ENCODE results near the gene CANT1. TPM values are rescaled to one million over a fixed set of nuclear protein-coding genes. Genes with fewer than 3 reads are reported as not detected.

CANT1 gene
- total RNA-seq, 1 experiment from 2014 or later = 34.1 TPM

DNA sequence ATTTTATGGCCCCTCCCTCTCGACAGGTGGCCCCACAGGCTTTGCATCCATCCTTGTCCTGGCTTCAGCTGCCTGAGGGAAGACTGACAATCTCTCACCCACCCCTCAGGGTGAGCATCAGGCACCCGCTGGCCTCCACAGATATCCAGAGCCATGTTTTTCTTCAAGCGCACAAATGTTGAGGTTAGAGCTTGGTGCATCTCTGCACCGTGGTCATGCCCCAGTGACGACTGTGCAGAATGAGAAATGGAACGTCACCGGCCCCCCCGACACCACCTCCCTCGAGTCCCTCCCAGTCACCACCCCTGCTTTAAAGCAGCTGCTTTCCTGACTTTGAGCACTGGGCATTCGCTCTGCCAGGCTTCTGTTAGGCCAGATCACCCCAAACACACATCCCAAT, 64.6 kb downstream of the CANT1 start:
- Mint-ChIP-seq H3K9me3 (peaks cover 2% of the 10 kb centered on the region), H3K27me3 (ENCODE audit: low read depth) (no peaks in the 10 kb centered on the region), H3K4me1 (no peaks in the 10 kb centered on the region), H3K36me3 (peaks cover 2% of the 10 kb centered on the region; the same call in 1 of the 2 replicates), H3K27ac (no peak overlapping the region), H3K4me3 (no peak overlapping the region)
- ATAC-seq = no peak
- DNase-seq (ENCODE audit: low spot score) = no peak
- ChIA-PET POLR2A (no interaction called here), CTCF (interaction anchor here (0.6 to 1.3 kb wide), 3 partner anchors 26 to 263 kb away, joined by 3 to 4 read pairs (median 3); no protein-coding TSS in a partner anchor)
- TF ChIP-seq ATF6 (CRISPR knock-in tag; IDR thresholded peaks at IDR 0.05) (no peak), ZNF416 (CRISPR knock-in tag; IDR thresholded peaks at IDR 0.05) (no peak), ZSCAN18 (CRISPR knock-in tag; IDR thresholded peaks at IDR 0.05) (no peak), SOX15 (CRISPR knock-in tag; IDR thresholded peaks at IDR 0.05) (no peak), AFF4 (CRISPR knock-in tag; IDR thresholded peaks at IDR 0.05; ENCODE audit: borderline replicate concordance) (no peak), CREB1 (CRISPR knock-in tag; IDR thresholded peaks at IDR 0.05) (no peak), ZNF317 (CRISPR knock-in tag; IDR thresholded peaks at IDR 0.05; ENCODE audit: borderline replicate concordance, low read depth) (no peak), NFE2L1 (CRISPR knock-in tag; IDR thresholded peaks at IDR 0.05) (no peak), ZNF512 (CRISPR knock-in tag; IDR thresholded peaks at IDR 0.05; ENCODE audit: borderline replicate concordance) (no peak)
- TF ChIP-seq, protein P1, sequence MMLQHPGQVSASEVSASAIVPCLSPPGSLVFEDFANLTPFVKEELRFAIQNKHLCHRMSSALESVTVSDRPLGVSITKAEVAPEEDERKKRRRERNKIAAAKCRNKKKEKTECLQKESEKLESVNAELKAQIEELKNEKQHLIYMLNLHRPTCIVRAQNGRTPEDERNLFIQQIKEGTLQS (CRISPR knock-in tag; conservative IDR thresholded peaks at IDR 0.05) = no peak
- TF ChIP-seq, protein P2, sequence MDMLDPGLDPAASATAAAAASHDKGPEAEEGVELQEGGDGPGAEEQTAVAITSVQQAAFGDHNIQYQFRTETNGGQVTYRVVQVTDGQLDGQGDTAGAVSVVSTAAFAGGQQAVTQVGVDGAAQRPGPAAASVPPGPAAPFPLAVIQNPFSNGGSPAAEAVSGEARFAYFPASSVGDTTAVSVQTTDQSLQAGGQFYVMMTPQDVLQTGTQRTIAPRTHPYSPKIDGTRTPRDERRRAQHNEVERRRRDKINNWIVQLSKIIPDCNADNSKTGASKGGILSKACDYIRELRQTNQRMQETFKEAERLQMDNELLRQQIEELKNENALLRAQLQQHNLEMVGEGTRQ (CRISPR knock-in tag; IDR thresholded peaks at IDR 0.05) = no peak

DNA sequence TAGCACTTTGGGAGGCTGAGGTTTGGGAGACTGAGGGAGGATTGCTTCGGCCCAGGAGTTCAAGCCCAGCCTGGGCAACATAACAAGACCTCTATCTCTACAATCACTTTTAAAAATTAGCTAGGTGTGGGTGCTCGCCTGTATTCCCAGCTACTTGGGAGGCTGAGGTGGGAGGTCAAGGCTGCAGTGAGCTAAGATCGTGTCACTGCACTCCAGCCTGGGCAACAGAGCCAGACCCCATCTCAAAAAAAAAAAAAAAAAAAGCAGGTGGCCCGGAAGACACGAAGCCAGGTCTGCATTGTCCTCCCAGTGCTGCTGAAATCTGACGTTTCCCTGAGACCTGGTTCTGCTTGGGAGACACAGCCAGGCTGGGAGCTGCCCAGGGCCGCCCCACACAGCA, 65.5 kb downstream of the CANT1 start:
- TF ChIP-seq, protein P1 (CRISPR knock-in tag; conservative IDR thresholded peaks at IDR 0.05) = no peak
- TF ChIP-seq CREM (CRISPR knock-in tag; IDR thresholded peaks at IDR 0.05) = no peak
- no peak for TF ChIP-seq ZNF671 (CRISPR knock-in tag; IDR thresholded peaks at IDR 0.05)
- no peak for TF ChIP-seq RELA (CRISPR knock-in tag; IDR thresholded peaks at IDR 0.05; ENCODE audit: borderline replicate concordance)
- no peak for TF ChIP-seq CBFB (CRISPR knock-in tag; IDR thresholded peaks at IDR 0.05; ENCODE audit: low read depth)
- TF ChIP-seq NFE2L1 (CRISPR knock-in tag; IDR thresholded peaks at IDR 0.05) = no peak
- TF ChIP-seq RORB (CRISPR knock-in tag; IDR thresholded peaks at IDR 0.05) = no peak
- H3K27ac Mint-ChIP-seq = no peak overlapping the region
- no peaks in the 10 kb centered on the region for H3K27me3 Mint-ChIP-seq (ENCODE audit: low read depth)
- H3K9me3 Mint-ChIP-seq = no peaks in the 10 kb centered on the region
- no peaks in the 10 kb centered on the region for H3K4me1 Mint-ChIP-seq
- H3K36me3 Mint-ChIP-seq = no peaks in the 10 kb centered on the region
- H3K4me3 Mint-ChIP-seq = no peak overlapping the region
- no peak for ATAC-seq
- CTCF ChIA-PET = no interaction called here
- POLR2A ChIA-PET = no interaction called here
- no peak for DNase-seq (ENCODE audit: low spot score)

Other genes with a start within 250 kb of the CANT1 start
- 15.1 to 20.0 TPM (median 15.8 TPM) in 3 replicates for gene CYTH1, start 227.5 kb downstream of the CANT1 start, total RNA-seq (2021)
- 62.0 to 74.0 TPM (median 65.8 TPM) in 3 replicates for gene USP36, start 168.9 kb downstream of the CANT1 start, total RNA-seq (2021)
- gene CEP295NL, start 106.6 kb downstream of the CANT1 start, total RNA-seq (2021) = 0.61 to 0.89 TPM (median 0.89 TPM) in 3 replicates
- gene TIMP2, start 84.4 kb downstream of the CANT1 start, total RNA-seq (2021) = 36.9 to 39.3 TPM (median 37.1 TPM) in 3 replicates
- 57.9 to 88.6 TPM (median 86.9 TPM) in 3 replicates for gene LGALS3BP, start 29.8 kb downstream of the CANT1 start, total RNA-seq (2021)
- gene C1QTNF1, start 14.4 kb upstream of the CANT1 start, total RNA-seq (2021) = 1.5 to 2.7 TPM (median 1.7 TPM) in 3 replicates
- 40.0 to 47.5 TPM (median 41.6 TPM) in 3 replicates for gene ENGASE, start 65.1 kb upstream of the CANT1 start, total RNA-seq (2021)